A673 (cell line): ENCODE measurements around the gene JPH2. TPM values are rescaled to one million over a fixed set of nuclear protein-coding genes. Genes with fewer than 3 reads are reported as not detected.

ENCODE experiments used
- BruUV-seq: library from RNA; stranded (reverse); fragments of 400-500 nt; replicated peaks from 2 replicates; lab custom pipeline; 2021; lab: Mats Ljungman, UMichigan
- CTCF ChIA-PET: fragments of 300-600 bp; sonication (Branson Sonifier 250); formaldehyde crosslinking; loops from one replicate; lab custom pipeline; 2022; ENCODE audit warnings: antibody characterized with exemption; lab: Charles Lee
- POLR2A ChIA-PET: fragments of 300-600 bp; sonication (Branson Sonifier 250); formaldehyde crosslinking; loops from one replicate; lab custom pipeline; 2022; ENCODE audit warnings: antibody characterized with exemption; ENCODE audit not compliant: low non-redundant PET; lab: Charles Lee
- DNase-seq: peaks from one replicate; pipeline ENCODE4 v3.0.0-alpha.2; 2015; ENCODE audit warnings: low spot score
- H3K27ac ChIP-seq: fragments of 200-600 bp; sonication (generic); 2 replicates; pipeline ENCODE4 v1.5.1; 2016; ENCODE audit warnings: mixed run types, low read depth, mild to moderate bottlenecking, mixed read lengths, antibody characterized with exemption, low read length; ENCODE audit not compliant: poor library complexity, severe bottlenecking
- H3K27me3 ChIP-seq: fragments of 200-600 bp; sonication (generic); replicated peaks from 2 replicates; pipeline ENCODE4 v1.6.1; 2017; ENCODE audit warnings: mixed run types, low read depth, mild to moderate bottlenecking, mixed read lengths, antibody characterized with exemption, low read length; ENCODE audit not compliant: insufficient read depth, poor library complexity
- H3K36me3 ChIP-seq: fragments of 200-600 bp; sonication (generic); 2 replicates; pipeline ENCODE4 v1.6.1; 2016; ENCODE audit warnings: mixed run types, mild to moderate bottlenecking, mixed read lengths, antibody characterized with exemption, low read length; ENCODE audit not compliant: insufficient read depth, poor library complexity, severe bottlenecking
- H3K4me1 ChIP-seq: fragments of 200-600 bp; sonication (generic); 2 replicates; pipeline ENCODE4 v1.6.1; 2017; ENCODE audit warnings: mixed run types, mild to moderate bottlenecking, mixed read lengths, antibody characterized with exemption, low read length; ENCODE audit not compliant: insufficient read depth, poor library complexity, severe bottlenecking
- H3K4me3 ChIP-seq: fragments of 200-600 bp; sonication (generic); 2 replicates; pipeline ENCODE4 v1.5.1; 2016; ENCODE audit warnings: low read depth, mixed run types, mild to moderate bottlenecking, mixed read lengths, low read length; ENCODE audit not compliant: poor library complexity, severe bottlenecking
- H3K9me3 ChIP-seq: fragments of 200-600 bp; sonication (generic); 2 replicates; pipeline ENCODE4 v1.6.1; 2016; ENCODE audit warnings: mixed run types, low read depth, mild to moderate bottlenecking, mixed read lengths, antibody characterized with exemption, low read length; ENCODE audit not compliant: poor library complexity, severe bottlenecking
- EZH2 ChIP-seq: fragments of 200-600 bp; sonication (generic); IDR thresholded peaks from 2 replicates; pipeline ENCODE4 v1.6.1; 2017; ENCODE audit warnings: borderline replicate concordance, low read depth, mild to moderate bottlenecking, mixed read lengths, antibody characterized with exemption, low read length; ENCODE audit not compliant: poor library complexity, severe bottlenecking
- intact Hi-C: fragments of 100-400 bp; cut with micrococcal nuclease; formaldehyde crosslinking; loops from one replicate; pipeline ENCODE4 v1.10.0; 2022; ENCODE audit not compliant: unreplicated experiment
- total RNA-seq: library from RNA; stranded (reverse); gene quantifications from 2 replicates; pipeline ENCODE4 v1.2.3, GENCODE V29; 2021
- TF ChIP-seq, protein P1 (sequence below): fragments of 300-800, 200-600 bp; sonication (generic); conservative IDR thresholded peaks from 2 replicates; pipeline ENCODE4 v1.5.1; 2017; ENCODE audit warnings: low read depth, mild to moderate bottlenecking, antibody characterized with exemption, low read length, moderate library complexity, mixed read lengths

JPH2 gene
- total RNA-seq, 1 experiment from 2014 or later: 1.1 TPM

DNA sequence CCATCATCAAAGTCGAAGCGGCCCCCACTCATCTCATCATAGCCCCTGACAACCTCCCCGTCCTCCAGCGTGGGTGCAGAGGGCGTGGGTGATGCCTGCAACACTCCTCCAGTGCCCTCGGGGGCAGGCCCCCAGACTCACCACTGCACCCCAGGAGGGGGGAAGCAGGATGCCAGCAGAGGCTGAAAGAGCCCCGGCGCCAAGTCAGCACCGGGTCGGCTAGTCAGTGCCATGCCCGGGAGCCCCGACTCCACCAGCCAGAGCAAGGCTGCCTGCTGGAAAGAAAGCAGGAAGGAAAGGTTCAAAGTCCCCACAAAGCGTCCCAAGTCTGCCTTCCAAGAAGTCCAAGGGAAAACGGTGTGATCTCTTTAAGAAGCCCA, 324 bp downstream of the JPH2 start:
- Histone ChIP-seq H3K4me3 (peak overlapping the region; percentile 47), H3K27me3 (no peaks in the 10 kb centered on the region), H3K9me3 (no peaks in the 10 kb centered on the region), H3K36me3 (no peaks in the 10 kb centered on the region), H3K4me1 (peaks cover 2% of the 10 kb centered on the region), H3K27ac (no peak overlapping the region)
- CTCF ChIA-PET: interaction anchor here (4.6 kb wide), 1 partner anchor 70 kb away, joined by 86 read pairs; no protein-coding TSS in a partner anchor
- TF ChIP-seq EZH2: no peak
- BruUV-seq: no TSS peak
- POLR2A ChIA-PET: no interaction called here
- intact Hi-C loops: loop anchor here (10.0 kb wide), 1 partner anchor 442 kb away; no protein-coding TSS in a partner anchor
- no peak for DNase-seq

DNA sequence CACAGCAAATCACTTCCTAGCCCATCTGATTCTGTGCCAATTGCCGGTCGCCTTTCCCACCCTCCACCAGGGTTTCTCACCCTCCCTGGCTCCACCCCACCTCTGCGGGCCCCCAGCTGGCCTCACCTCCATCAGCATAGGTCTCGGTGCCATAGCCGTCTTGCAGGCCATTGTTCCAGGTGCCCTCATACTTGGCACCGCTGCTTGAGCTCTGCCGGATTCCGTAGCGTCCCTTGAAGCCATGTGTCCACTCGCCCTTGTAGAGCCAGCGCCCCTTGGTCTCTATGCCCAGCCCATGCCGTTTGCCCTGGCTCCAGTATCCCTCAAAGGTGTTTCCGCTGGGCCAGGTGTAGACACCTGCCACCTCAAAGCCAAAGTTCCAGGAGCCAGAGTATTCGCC, 787 bp downstream of the JPH2 start:
- TF ChIP-seq EZH2: no peak
- TF ChIP-seq, protein P1, sequence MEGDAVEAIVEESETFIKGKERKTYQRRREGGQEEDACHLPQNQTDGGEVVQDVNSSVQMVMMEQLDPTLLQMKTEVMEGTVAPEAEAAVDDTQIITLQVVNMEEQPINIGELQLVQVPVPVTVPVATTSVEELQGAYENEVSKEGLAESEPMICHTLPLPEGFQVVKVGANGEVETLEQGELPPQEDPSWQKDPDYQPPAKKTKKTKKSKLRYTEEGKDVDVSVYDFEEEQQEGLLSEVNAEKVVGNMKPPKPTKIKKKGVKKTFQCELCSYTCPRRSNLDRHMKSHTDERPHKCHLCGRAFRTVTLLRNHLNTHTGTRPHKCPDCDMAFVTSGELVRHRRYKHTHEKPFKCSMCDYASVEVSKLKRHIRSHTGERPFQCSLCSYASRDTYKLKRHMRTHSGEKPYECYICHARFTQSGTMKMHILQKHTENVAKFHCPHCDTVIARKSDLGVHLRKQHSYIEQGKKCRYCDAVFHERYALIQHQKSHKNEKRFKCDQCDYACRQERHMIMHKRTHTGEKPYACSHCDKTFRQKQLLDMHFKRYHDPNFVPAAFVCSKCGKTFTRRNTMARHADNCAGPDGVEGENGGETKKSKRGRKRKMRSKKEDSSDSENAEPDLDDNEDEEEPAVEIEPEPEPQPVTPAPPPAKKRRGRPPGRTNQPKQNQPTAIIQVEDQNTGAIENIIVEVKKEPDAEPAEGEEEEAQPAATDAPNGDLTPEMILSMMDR: no peak
- Histone ChIP-seq H3K36me3 (no peaks in the 10 kb centered on the region), H3K9me3 (no peaks in the 10 kb centered on the region), H3K4me3 (peak overlapping the region; percentile 47), H3K27ac (no peak overlapping the region), H3K27me3 (no peaks in the 10 kb centered on the region), H3K4me1 (peaks cover 2% of the 10 kb centered on the region)
- no TSS peak for BruUV-seq
- no peak for DNase-seq
- ChIA-PET CTCF (no interaction called here), POLR2A (no interaction called here)
- intact Hi-C loops: loop anchor here (10.0 kb wide), 1 partner anchor 441 kb away; no protein-coding TSS in a partner anchor

DNA sequence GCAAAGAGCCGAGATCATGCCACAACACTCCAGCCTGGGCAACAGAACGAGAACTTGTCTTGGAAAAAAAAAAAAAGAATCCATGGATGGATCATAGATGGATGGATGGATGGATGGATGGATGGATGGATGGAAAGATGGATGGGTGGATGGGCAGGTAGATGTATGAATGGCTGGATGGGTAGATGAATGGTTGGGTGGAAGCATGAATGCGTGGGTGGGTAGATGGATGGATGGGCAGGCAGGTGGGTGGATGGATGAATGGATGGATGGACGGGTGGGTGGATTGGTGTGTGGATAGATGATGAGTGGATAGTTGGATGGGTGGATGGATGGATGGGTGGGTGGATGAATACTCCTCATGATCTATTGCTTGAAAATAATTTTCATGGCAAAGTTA, 1.4 kb downstream of the JPH2 start:
- no peak for DNase-seq
- POLR2A ChIA-PET: no interaction called here
- no peak overlapping the region for H3K27ac ChIP-seq
- H3K4me1 ChIP-seq: peaks cover 2% of the 10 kb centered on the region
- intact Hi-C loops: loop anchor here (10.0 kb wide), 1 partner anchor 441 kb away; no protein-coding TSS in a partner anchor
- no peak overlapping the region for H3K4me3 ChIP-seq
- H3K27me3 ChIP-seq: no peaks in the 10 kb centered on the region
- CTCF ChIA-PET: no interaction called here
- no peaks in the 10 kb centered on the region for H3K9me3 ChIP-seq
- no TSS peak for BruUV-seq
- TF ChIP-seq, protein P1: no peak
- TF ChIP-seq EZH2: no peak
- no peaks in the 10 kb centered on the region for H3K36me3 ChIP-seq

DNA sequence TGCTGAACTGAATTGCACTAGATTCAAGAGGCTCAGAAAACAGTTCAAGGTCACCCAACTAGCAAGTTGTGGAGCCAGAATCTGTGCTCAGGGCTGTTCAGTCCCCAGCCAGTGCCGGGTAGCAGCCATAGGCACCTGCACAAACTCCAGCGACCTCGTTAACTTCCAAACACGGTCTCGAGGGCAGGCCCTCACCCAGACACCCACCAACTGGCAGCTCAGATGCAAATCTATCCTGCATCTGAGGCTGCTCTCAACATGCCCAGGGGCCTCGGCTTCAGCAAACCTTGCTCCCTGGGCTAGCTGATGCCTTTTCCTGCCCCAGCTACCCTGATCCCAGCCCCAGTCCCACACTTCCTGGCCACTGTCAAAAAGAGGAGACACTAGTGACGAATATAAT, 3.7 kb downstream of the JPH2 start:
- no peak overlapping the region for H3K27ac ChIP-seq
- TF ChIP-seq EZH2: no peak
- TF ChIP-seq, protein P1: no peak
- no peaks in the 10 kb centered on the region for H3K36me3 ChIP-seq
- no peaks in the 10 kb centered on the region for H3K27me3 ChIP-seq
- H3K9me3 ChIP-seq: no peaks in the 10 kb centered on the region
- H3K4me3 ChIP-seq: no peak overlapping the region
- BruUV-seq: no TSS peak
- ChIA-PET CTCF (no interaction called here), POLR2A (no interaction called here)
- no peak for DNase-seq
- H3K4me1 ChIP-seq: peaks cover 2% of the 10 kb centered on the region
- intact Hi-C loops: loop anchor here (10.0 kb wide), 1 partner anchor 438 kb away; no protein-coding TSS in a partner anchor
